Lung (tissue), 12 donors: Measurements from ENCODE around the gene POU2F2. TPM values are rescaled to one million over a fixed set of nuclear protein-coding genes. Genes with fewer than 3 reads are reported as not detected.

Experiments used
- ATAC-seq: fragments of 200-7000 bp; cut with Tn5 transposase; one replicate; pipeline ENCODE4 v1.9.1; 2020; ENCODE audit warnings: moderate number of reproducible peaks; ENCODE audit not compliant: insufficient read depth, low FRiP score
- DNase-seq, 3 donors: peaks; one replicate each; pipeline ENCODE4 v3.0.0-alpha.2; 2013 to 2017
- H3K27ac ChIP-seq, 2 donors: one replicate each; pipeline ENCODE4 v1.5.1; 2013; ENCODE audit warnings: mild to moderate bottlenecking in 2 of 2, moderate library complexity in 2 of 2, control low read depth in 1 of 2, inconsistent platforms in 1 of 2, low read depth in 1 of 2, low read length in 1 of 2
- H3K27me3 ChIP-seq, 3 donors: one replicate each; pipeline ENCODE4 v1.5.1; 2013; ENCODE audit warnings: low read length in 2 of 3; ENCODE audit not compliant: control insufficient read depth in 3 of 3, insufficient read depth in 3 of 3
- H3K36me3 ChIP-seq, 4 donors: one replicate each; pipeline ENCODE4 v1.5.1; 2013; ENCODE audit warnings: low read length in 4 of 4, mild to moderate bottlenecking in 1 of 4, moderate library complexity in 1 of 4; ENCODE audit not compliant: control insufficient read depth in 4 of 4, insufficient read depth in 4 of 4
- H3K4me1 ChIP-seq, 5 donors: one replicate each; pipeline ENCODE4 v1.5.1; 2013; ENCODE audit warnings: low read length in 5 of 5, mild to moderate bottlenecking in 2 of 5, moderate library complexity in 1 of 5; ENCODE audit not compliant: control insufficient read depth in 5 of 5, insufficient read depth in 5 of 5
- H3K4me3 ChIP-seq: one replicate; pipeline ENCODE4 v1.5.1; 2013; ENCODE audit warnings: mild to moderate bottlenecking, control low read depth, moderate library complexity
- H3K9ac ChIP-seq, 2 donors: one replicate each; pipeline ENCODE4 v1.5.1; 2013; ENCODE audit warnings: low read length in 2 of 2, control low read depth in 1 of 2; ENCODE audit not compliant: insufficient read depth in 1 of 2
- H3K9me3 ChIP-seq, 4 donors: one replicate each; pipeline ENCODE4 v1.5.1; 2013; ENCODE audit warnings: low read length in 3 of 4, mild to moderate bottlenecking in 1 of 4, moderate library complexity in 1 of 4; ENCODE audit not compliant: control insufficient read depth in 4 of 4, insufficient read depth in 3 of 4
- WGBS, 2 donors: extraction: QIAGEN DNeasy Blood & Tissue Kit; methylation state at CpG; one replicate each; pipeline ENCODE4 v1.1.7; 2013; 5-methylcytosine and 5-hydroxymethylcytosine counted together
- polyA plus RNA-seq, 2 donors: library from polyadenylated mRNA; stranded (reverse); fragments of 200-250 nt; gene quantifications; one replicate each; pipeline ENCODE4 v1.2.1, GENCODE V29; 2013
- total RNA-seq, 2 donors: library from RNA; depleted of rRNA in 1 of 2; stranded (reverse); fragments of >200 nt in 1 of 2; gene quantifications; one replicate each; pipeline ENCODE4 v1.2.1, GENCODE V29; 2014 to 2021
- TF ChIP-seq, protein P1 (sequence below): IDR thresholded peaks from 2 replicates; pipeline ENCODE4 v1.5.1; 2012; ENCODE audit warnings: mild to moderate bottlenecking; ENCODE audit errors: control extremely low read depth, extremely low read depth
- donor health status: control.
- donor health status: control.
- donor health status: Bipolar disorder and iron deficiency.
- donor health status: healthy.
- donor health status: DM: yes; HTN: yes; CAD: no.

Gene POU2F2
- total and polyA plus RNA-seq, 4 donors, result 1.9 to 11.9 (median 5.4) TPM

- 67 to 84% methylated on average over 15 to 20 of the region's 20 CpGs for WGBS, 2 donors
- Histone ChIP-seq H3K27me3 (peaks cover 0 to 57% (median 19%) of the 10 kb centered on the region in 3 donors), H3K4me3 (no peak overlapping the region), H3K27ac (no peak overlapping the region), H3K4me1 (no peaks in the 10 kb centered on the region), H3K9ac (no peak overlapping the region), H3K36me3 (no peaks in the 10 kb centered on the region), H3K9me3 (peaks cover 0 to 3% (median 0%) of the 10 kb centered on the region in 4 donors)
- ATAC-seq, result no peak
- TF ChIP-seq, protein P1, sequence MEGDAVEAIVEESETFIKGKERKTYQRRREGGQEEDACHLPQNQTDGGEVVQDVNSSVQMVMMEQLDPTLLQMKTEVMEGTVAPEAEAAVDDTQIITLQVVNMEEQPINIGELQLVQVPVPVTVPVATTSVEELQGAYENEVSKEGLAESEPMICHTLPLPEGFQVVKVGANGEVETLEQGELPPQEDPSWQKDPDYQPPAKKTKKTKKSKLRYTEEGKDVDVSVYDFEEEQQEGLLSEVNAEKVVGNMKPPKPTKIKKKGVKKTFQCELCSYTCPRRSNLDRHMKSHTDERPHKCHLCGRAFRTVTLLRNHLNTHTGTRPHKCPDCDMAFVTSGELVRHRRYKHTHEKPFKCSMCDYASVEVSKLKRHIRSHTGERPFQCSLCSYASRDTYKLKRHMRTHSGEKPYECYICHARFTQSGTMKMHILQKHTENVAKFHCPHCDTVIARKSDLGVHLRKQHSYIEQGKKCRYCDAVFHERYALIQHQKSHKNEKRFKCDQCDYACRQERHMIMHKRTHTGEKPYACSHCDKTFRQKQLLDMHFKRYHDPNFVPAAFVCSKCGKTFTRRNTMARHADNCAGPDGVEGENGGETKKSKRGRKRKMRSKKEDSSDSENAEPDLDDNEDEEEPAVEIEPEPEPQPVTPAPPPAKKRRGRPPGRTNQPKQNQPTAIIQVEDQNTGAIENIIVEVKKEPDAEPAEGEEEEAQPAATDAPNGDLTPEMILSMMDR, result no peak
- DNase-seq, result no peak
Measured at GRCh38 chr19:42151782-42152684, 19.8 kb upstream of the POU2F2 start.

DNA sequence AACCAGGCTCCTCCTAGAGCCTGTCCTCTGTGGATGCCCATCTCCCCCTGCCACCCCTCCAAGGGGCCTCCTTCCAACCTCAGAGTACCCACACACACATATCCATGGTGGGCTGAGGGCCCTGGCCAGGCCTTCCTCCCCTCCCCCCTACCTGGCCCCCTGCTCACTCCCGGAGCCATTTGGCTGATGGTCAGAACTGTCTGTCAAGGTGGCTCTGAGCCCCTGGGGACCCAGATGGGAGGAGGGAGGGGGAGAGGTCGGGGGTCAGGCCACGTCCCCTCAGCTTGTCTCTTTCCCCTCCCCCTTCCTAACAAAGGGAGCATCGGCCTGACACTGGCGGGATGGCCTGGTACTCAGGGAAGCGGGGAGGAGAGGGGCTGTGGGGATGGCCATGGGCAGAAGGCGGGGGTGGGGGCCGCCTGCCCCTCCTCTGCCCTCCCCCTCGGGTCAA, 18.7 kb upstream of the POU2F2 start:
- WGBS, 2 donors, result 28 to 36% methylated on average over 9 of the region's 9 CpGs
- Histone ChIP-seq H3K9ac (no peak overlapping the region), H3K36me3 (no peaks in the 10 kb centered on the region), H3K27ac (no peak overlapping the region), H3K27me3 (peaks cover 0 to 61% (median 19%) of the 10 kb centered on the region in 3 donors), H3K4me3 (no peak overlapping the region), H3K4me1 (no peaks in the 10 kb centered on the region), H3K9me3 (peaks cover 0 to 3% (median 0%) of the 10 kb centered on the region in 4 donors)
- TF ChIP-seq, protein P1, result no peak
- ATAC-seq (no peak), DNase-seq (no peak)

- H3K9me3 ChIP-seq, result peaks cover 0 to 3% (median 0%) of the 10 kb centered on the region in 4 donors
- H3K9ac ChIP-seq, result no peak overlapping the region
- DNase-seq (no peak), ATAC-seq (no peak)
- 26 to 32% methylated on average over 15 to 17 of the region's 17 CpGs for WGBS, 2 donors
- H3K4me3 ChIP-seq, result no peak overlapping the region
- H3K4me1 ChIP-seq, result no peaks in the 10 kb centered on the region
- TF ChIP-seq, protein P1, result no peak
- H3K36me3 ChIP-seq, result no peaks in the 10 kb centered on the region
- H3K27ac ChIP-seq, result no peak overlapping the region
- H3K27me3 ChIP-seq, result peaks cover 0 to 62% (median 17%) of the 10 kb centered on the region in 3 donors
Measured at GRCh38 chr19:42150364-42150763, 18.1 kb upstream of the POU2F2 start.
